ENCODE results near the gene FMC1.

GRCh38 chr7:139299296-139299695 lies 41.8 kb upstream of the FMC1 start:
- TF ChIP-seq TEAD4 (IDR thresholded peaks at IDR 0.05) (no peak), EGR1 (IDR thresholded peaks at IDR 0.05) (no peak), FOXM1 (IDR thresholded peaks at IDR 0.05; ENCODE audit: borderline replicate concordance, low read depth) (no peak), EP300 (IDR thresholded peaks at IDR 0.05; ENCODE audit: borderline replicate concordance) (no peak), YY1 (IDR thresholded peaks at IDR 0.05; ENCODE audit: low read depth) (no peak), CREB1 (IDR thresholded peaks at IDR 0.05; ENCODE audit: low read depth) (no peak), RAD21 (IDR thresholded peaks at IDR 0.05; ENCODE audit: low read depth) (no peak), TAF1 (IDR thresholded peaks at IDR 0.05; ENCODE audit: low read depth) (no peak), TCF12 (IDR thresholded peaks at IDR 0.05; ENCODE audit: low read depth) (no peak)
- TF ChIP-seq, protein P1, sequence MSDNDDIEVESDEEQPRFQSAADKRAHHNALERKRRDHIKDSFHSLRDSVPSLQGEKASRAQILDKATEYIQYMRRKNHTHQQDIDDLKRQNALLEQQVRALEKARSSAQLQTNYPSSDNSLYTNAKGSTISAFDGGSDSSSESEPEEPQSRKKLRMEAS (IDR thresholded peaks at IDR 0.05) = no peak
- TF ChIP-seq, protein P2, sequence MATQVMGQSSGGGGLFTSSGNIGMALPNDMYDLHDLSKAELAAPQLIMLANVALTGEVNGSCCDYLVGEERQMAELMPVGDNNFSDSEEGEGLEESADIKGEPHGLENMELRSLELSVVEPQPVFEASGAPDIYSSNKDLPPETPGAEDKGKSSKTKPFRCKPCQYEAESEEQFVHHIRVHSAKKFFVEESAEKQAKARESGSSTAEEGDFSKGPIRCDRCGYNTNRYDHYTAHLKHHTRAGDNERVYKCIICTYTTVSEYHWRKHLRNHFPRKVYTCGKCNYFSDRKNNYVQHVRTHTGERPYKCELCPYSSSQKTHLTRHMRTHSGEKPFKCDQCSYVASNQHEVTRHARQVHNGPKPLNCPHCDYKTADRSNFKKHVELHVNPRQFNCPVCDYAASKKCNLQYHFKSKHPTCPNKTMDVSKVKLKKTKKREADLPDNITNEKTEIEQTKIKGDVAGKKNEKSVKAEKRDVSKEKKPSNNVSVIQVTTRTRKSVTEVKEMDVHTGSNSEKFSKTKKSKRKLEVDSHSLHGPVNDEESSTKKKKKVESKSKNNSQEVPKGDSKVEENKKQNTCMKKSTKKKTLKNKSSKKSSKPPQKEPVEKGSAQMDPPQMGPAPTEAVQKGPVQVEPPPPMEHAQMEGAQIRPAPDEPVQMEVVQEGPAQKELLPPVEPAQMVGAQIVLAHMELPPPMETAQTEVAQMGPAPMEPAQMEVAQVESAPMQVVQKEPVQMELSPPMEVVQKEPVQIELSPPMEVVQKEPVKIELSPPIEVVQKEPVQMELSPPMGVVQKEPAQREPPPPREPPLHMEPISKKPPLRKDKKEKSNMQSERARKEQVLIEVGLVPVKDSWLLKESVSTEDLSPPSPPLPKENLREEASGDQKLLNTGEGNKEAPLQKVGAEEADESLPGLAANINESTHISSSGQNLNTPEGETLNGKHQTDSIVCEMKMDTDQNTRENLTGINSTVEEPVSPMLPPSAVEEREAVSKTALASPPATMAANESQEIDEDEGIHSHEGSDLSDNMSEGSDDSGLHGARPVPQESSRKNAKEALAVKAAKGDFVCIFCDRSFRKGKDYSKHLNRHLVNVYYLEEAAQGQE (IDR thresholded peaks at IDR 0.05; ENCODE audit: low read depth) = no peak

Measured in Ishikawa (cell line).